Limb (tissue), 2 donors: ENCODE results near the gene HAAO.

Experiments used
- DNase-seq, 2 donors: peaks; one replicate each; pipeline ENCODE4 v3.0.0-alpha.2; 2016; ENCODE audit errors: extremely low spot score in 2 of 2

HAAO gene

DNA sequence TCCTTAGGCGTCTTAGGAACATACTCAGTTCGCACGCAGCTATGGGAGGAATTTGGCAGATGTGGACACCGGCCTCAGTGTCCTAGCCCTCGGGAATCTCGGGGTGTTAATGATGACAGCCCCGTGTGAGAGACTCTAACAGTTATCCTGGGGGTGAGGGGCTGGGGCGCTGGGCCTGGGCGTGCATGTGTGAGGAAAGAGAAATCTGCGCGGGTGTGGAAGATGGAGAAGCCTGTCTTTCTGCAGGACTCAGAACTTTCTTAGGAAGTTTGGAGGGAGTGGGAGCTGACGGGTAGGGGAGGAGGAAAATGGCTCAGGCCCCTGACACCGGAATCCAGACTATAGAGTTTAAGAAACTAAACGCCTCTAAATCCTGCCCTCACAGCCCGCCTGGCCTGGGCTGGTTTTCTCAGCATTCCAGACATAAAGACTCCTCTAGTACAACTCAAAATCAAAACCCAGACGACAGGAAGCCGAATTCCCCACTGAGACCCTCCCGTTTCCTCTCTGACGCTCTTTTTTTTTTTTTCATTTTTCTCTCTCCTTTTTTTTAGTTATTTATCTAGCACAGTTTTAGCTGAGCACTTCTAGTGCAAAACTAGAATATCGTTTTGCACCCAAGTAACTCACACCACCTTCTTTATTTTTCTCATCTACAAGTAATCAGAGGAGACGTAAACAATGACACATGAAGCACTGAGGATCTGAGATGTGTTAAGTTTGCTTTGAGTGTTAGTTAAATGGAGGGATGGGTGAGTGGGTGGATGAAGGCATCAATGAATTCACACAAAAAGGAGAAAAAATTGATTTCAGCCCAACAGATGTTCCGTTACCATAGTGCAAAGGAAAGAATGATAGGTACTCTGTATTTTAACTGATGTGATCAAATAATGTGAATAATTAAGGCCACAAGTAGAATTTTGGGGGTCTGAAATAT lies 1.2 kb upstream of the HAAO start:
- DNase-seq = peak; percentile 65 to 67

DNA sequence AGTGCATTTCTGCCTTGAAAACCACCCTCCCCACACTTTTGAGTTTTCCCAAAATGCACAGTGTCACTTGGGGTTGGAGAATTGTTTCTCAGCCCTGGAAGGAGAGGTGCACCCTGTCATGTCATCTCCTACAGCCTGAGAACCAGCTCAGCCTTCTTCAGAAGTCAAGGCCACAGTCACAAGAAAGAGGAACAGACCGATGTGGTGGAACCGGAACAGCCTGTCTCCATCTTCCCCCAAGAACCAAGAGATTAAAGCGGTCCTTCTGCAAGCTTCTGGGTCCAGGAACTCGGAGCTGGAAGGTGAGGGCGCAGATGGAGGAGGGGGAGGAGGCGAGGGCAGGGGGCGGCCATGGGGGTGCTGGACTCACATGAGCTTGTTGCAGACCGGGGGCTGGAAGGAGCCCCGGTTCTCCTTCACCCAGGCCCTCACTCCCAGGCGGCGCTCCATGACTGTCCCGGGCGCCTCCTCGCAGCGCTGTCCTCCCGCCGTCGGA lies 248 bp downstream of the HAAO start:
- peak in 1 of 2 donors; percentile 17 for DNase-seq

DNA sequence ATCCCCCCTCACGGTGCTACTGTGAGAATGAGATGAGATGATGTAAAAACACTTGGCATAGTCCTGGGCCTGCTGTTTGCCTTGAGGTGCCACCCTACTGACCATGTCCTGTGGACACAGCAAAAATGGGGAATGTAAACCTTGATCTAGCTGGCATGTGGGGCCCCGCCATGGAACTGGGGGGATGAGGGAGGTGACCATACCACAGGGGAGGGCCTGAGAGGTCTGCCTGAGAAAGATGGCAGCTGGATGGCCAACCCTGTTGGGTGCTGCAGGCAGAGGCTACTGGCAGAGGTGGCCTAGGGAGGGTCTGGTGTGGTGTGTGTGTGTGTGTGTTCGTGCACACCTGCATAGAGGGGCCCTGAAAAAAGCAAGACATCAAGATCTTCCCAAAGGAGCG lies 777 bp downstream of the HAAO start:
- DNase-seq = no peak

DNA sequence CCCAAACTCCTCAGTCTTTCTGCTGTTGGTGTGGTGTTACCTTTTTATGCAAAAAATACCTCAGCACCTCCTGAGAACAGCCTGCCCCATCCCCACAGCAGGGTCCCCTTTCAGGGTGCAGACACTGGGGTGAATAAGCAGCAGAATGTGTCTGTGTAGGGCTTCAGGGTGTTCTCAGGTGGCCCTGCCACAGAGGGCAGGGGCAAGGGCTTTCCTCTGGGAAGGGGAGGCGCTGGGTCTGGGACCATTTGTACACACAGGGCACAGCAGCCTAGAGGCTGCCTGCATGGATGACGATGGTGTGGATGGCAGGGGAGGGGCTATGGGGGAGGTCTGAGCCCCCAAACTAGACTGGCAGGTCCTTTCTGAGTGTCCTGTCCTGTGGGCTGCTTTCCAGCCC lies 2.6 kb downstream of the HAAO start:
- DNase-seq = no peak

DNA sequence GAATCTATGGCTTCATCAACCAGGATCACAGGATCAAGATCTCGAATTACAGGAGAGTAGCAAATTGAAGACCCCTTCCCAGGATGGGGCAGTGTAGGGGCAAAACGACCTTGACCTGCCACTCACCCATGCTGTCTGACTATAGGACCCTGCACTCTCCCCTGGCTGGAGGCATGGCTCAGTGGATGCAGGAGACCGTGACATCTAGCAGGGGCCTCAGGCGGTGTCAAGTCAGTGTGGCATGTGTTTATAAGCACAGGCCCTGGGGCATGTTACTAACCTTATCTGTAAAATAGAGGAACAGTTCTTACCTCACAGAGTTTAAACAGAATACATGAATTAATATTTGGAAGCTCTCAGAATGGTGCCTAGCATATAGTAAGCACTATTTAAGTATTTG lies 3.5 kb downstream of the HAAO start:
- no peak for DNase-seq

DNA sequence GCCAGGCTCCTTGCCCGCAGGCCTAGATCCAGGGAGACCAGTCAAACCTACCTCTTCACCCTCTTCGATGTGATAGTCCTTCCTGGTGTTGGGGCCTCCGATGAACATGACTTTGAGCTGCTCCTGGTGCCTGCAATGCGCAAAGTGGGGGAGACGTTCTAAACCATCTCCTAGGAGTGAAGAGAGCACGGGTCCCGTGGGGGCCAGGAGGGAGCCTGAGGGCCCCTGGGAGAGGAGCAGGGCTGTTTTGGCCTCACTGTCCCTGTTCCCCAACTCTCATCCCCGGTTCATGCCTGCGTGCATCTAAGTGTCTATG lies 3.9 kb downstream of the HAAO start:
- DNase-seq = no peak

DNA sequence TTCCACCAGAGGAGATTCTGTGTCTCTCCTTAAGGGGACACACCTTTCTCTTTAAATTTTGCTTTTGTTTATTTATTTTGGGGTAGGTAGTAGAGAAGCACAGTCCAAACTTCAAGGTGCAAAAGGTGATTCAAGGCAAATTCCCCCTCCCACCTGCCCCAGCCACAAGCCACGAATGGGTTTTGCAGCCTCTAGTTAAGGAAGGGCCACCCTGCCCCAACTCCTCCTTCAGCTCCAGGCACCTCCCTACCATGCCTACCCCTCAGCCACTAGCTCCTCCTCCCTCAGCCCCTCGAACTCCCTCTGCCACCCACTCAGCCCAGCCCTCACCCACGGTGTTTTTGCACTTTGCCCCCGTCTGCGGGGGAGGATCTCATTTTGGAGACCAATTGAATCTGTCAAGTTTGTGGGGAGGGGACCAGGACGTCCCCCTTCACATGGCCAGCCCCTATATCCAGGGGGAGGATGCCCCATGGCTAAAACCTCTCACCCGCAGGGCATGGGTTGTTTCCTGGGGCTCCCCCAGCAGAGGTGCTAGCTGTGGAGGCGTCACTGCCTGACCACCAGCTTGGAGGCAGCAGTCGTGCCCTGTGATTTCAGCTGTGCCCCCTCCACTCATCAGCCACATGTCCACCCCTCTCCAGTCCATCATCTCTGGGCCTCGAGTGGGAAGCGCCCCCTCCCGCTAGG lies 4.5 kb downstream of the HAAO start:
- no peak for DNase-seq

DNA sequence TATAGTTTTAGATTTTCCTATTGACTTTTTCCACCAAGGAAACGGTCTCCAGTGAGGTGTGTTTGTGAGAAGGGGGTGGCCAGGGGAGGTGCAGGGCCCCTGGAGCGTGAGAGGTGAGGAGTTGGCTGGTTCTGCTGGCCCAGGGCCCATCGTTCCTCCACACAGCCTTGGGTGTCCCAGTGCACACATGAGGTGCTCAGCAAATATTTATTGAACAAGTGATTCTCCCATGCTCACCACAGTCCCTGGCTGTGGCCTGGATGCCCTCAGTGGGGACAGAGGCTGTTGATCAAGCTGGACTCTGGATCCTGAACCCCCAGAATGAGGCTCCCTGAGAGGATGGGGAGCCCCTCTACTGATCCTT lies 5.0 kb downstream of the HAAO start:
- no peak for DNase-seq

DNA sequence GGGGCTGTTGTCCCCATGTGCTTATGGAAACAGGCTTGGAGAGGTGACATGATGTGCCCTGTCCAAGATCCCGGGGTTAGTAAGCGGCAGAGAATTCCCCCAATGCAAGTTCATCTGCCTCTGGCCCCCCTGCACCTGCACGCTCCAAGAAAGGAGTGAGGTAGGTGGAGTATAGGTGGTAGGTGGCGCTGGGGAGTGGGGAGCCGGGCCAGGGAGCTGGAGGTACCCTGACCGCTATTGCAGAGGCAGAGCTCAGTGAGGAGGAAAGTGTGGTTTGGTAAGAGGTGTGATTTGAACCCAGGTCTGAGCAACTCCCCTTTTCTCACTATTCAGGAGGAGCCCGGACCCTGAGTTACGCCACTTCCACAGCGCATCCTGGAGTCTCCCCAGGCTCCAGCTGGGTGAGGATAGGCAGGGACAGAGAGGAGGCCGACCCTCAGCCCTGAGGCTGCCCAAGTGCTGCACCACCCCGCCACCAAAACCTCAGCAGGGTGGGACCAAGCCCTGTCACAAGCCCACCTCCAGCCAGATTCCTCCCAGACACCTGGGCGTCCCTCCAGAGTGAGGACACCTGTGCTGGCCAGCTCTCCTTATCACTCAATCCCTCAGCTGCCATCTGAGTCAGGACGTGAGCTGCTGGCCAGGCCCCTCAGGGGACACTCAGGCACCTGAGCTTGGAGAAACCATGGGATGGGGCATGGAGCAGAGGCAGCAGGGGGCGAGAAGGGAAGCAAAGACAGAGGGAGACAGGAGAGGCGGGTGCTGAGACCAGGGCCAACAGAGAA lies 5.6 kb downstream of the HAAO start:
- no peak for DNase-seq

DNA sequence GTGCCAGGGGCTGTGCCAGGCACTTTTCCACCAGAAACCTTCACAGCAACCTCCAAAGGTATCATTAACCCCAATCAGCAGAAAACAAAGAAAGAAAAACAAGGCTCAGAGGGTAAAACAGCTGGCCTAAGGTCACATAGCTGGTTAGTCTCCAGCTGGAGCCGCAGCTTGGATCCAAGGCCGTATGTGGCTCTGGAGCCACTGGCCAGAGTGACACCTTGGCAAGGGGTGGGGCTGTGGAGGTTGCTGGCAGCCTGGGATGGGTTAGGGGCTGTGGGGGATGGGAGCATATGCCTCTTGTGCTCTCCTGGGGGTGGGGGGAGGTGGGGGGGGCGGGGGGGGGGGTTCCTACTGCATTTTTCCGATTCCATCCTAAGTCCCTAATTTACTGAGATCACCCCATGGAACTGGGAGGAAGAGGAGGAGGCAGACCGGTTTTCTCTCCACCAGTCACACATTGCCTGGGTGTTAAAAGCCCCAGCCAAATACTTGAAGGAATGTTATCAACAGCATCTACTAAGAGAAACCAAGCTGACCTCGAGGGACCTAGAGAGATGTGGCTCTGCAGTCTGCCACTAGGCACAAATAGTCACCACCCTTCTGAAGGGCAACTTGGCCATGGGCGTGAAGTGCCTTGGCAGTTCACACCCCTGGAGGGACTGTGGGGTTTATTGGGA lies 8.0 kb downstream of the HAAO start:
- no peak for DNase-seq

DNA sequence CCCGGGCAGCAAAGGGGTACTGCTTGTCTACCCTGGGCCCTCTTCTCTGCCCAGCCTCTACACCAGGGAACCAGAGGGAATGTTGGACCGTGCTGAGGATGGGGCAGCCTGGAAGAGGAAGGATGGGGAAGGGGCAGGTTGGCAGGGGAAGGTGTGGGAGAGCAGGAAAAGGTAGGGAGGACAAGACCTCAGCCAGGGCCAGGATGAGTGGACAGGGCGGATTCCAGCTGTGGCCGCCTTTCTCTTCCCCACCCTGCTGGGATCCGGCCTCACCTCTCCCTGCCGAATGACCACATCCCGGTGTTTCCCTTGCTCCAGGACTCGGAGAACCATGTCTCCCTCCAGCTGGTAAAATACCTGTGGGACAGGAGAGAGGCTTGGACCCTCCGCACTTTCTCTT lies 8.9 kb downstream of the HAAO start:
- DNase-seq = no peak

DNA sequence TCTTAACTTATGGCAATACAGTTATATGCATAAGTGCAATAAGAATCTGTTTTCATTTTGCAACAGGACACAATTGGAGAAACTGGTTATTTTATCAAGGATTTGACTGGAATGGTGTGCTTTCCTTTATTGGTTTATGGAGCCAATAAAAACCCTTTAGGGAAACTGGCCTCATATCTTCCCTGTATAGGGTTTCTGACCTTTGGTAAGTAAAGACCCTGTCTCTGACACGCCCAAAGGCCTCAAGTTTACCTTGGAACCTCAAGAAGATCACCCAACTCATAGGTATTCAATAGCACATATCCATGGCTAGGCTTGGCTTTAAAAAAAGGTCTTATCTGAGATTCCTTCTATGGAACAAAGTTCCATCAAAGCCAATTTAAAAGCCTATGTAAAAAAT lies 11.2 kb downstream of the HAAO start:
- no peak for DNase-seq

DNA sequence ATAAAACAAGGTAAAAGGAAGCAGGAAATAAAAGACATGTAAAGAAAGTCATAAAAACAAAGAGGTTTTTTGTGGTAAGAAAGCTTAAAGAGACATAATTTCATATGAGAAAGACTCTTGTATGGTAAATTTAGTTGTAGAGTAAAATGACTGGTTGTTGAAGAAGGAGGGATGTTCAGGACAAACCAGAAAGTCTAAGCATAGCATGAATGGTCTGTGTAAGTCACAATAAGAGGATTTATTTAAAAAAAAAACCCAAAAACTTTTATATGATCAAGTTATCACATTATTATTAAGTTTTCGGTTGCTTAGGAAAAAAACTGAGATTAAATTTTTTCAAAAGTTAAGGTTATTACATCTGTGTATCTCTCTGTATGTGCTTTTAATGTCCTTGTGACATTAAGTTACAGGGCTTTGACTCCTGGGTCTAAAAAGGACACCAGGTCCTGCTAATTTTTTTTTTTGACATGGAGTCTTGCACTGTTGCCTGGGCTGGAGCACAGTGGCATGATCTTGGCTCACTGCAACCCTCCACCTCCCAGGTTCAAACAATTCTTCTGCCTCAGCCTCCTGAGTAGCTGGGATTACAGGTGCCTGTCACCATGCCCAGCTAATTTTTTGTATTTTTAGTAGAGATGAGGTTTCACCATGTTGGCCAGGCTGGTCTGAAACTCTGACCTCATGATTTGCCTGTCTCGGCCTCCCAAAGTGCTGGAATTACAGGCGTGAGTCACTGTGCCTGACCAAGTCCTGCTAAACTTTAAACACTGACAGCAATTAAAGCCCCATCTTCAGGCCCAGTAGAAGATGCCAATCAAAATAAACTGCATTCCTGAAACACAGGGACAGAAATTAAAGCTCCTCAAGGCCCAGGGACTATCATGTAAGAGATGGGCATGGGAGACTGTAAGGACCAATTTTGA lies 14.2 kb downstream of the HAAO start:
- DNase-seq = no peak

DNA sequence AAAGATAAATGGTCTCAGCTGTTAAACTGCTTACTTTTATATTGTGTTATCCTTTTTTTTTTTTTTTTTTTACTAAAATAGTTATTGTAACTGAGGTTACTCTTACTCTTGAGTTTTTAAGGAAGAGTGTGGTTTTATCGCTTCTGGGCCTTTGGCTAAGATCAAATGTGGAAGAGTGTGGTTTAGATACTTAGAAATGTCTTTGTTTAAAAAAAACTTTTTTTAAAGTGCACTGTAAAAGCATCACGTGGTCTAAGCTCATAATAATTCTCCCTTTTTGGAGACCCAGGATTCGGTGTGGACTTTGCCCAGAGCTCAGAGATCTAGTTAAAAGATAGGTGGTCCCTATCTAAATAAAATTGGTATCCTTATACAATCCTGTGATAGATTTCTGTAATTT lies 16.6 kb downstream of the HAAO start:
- no peak for DNase-seq

DNA sequence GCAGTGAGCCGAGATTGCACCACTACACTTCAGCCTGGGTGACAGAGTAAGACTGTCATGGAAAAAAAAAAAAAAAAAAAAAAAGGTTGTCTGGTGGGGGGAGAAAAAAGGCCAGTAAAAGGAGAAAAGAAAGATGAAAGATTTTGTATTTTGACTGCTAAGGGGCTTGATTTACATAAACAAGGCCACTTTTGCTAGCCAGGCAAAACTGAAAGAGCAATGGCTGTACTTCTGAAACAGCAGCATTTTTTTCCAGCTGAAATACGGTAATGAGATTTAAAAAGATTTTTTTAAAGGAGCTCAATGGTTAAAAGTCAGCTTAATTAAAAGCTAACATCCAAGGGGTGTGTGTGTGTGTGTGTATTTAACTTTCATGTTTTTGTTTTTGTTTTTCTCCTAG lies 17.2 kb downstream of the HAAO start:
- no peak for DNase-seq

DNA sequence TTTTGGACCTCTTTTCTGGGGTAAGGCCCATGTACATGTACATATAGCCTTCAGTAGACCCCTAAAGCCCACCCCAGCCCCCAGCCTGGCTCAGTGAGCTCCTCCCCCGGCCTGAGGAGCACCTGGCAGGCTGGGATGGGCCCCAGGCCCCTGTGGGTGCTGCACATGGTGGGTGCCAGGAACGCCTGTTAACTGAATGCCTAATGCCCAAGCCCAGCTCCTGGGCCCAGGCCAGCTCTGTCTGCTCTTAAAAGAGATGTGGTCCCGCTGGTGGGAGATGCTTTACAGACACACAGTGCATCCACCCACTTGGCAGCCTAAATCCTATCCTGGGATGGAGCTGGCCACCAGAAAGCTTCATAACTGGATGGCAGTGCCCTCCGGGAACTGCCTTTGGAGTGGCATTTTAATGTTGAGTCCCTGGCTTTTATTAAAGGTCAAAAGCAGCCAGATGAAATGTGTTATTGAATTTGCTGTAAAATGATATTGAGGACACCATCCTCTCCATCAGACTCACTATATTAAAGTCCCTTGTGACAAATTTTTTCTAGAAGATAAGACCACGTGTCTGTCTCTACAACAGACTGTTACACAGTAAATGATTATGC lies 20.7 kb downstream of the HAAO start:
- DNase-seq = no peak

DNA sequence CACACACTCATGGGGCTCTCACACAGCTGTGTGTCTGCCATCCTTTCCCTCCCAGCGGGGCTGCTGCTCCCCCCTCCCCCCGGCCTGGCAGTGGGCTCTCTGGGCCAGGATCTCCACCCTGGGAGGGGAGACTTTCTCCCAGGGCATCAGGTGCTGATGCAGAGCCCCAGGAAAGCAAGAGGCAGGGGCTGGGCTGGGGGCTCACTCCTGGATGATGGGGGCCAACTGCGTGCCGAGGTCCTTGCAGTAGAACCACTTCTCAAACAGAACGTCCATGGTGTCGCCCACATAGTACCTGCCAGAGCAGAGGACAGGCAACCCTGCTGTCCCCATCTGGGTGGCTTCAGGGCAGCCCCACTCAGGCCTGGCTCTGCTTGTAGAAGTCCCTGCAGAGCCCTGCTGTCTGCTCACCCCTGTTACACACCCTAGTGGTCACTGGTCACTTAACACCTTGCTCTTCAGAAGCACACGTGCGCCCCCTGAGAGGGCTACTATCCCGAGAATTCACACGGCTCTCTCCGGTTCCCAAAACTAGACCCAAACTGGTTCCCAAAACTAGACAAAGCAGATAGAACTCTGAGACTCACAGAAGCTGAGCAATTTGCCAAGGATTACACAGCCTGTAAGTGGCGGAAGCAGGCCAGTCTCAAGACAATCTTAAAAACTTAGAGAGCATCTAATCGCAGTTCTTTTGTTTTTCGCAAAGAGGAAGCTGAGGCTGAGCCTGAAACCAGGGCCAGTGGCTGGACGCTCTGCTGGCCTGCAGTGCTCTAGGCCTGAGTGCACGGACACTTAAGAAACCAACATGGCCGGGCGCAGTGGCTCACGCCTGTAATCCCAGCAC lies 21.9 kb downstream of the HAAO start:
- no peak for DNase-seq

DNA sequence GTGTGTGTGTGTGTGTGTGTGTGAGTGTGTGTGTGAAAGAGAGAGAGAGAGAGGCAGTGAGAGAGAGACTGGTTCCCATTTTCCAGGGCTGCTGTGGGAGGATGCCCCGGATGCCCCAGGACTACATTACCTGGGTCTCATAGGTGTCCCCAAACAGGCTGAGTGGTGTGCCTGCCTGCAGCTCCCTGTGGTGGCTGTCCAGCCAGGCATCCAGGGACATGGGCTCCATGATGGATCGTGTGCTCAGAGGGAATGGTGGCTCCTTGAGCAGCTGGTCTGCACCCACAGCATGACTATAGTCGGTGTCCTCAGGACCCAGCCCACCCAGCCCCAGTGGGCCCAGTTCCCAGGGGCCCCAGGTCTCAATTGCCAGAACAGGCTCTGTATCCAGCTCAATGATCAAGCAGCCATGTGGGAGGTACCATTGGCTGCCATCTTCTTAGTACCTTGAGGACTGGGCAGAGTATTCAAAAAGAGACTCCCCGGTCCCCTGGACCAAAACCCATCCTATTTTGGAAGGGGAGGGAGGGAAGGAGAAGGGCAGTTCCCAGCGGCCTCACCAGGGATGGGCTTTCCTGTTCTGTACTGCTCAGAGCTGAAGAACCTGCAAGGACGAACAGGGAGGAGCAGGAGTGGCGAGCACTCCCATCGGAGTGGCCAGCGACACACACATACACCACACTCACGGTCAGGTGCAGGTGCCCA lies 22.6 kb downstream of the HAAO start:
- DNase-seq = no peak
